HuH-7 (cell line): ENCODE measurements around the gene CDH12.

Experiments used
- DNase-seq: peaks from one replicate; pipeline ENCODE4 v3.0.0; 2011; ENCODE audit warnings: low spot score

The CDH12 gene

DNA sequence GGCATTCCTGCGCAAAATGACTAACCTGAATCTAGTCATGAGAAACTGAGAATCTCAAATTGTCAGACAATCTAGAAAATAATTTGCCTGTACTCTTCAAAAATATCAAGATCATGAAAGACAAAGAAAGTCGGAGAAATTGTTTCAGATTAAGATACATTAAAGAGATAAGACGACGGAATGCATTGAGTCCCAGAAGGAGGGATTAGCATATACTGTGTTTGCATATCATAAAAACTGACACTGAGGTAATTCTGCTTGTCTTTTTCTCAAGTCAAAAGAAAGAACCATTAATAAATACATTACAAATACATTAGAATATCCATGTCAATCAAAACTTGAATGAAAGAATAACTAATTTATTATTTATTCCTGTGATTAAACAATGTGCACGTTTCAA lies 88.4 kb downstream of the CDH12 start:
- no peak for DNase-seq

DNA sequence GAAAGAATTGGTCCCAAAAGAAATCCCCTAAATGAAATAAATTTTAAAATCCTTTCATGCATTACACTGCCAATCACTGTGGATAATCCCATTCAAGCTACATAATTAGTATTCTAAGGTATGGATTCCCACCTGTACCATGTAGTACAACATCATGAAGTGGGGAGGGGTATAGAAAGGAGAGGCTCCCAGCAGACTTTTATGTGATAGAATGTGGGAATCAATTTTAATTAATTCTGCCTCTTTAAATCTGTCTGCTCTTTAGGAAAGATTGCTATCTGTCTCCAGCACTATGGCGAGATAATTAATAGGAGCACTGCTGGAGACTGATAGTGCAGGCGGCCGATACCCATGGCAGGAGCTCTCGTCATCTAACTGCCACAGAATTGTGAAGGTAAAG lies 95.4 kb downstream of the CDH12 start:
- no peak for DNase-seq

DNA sequence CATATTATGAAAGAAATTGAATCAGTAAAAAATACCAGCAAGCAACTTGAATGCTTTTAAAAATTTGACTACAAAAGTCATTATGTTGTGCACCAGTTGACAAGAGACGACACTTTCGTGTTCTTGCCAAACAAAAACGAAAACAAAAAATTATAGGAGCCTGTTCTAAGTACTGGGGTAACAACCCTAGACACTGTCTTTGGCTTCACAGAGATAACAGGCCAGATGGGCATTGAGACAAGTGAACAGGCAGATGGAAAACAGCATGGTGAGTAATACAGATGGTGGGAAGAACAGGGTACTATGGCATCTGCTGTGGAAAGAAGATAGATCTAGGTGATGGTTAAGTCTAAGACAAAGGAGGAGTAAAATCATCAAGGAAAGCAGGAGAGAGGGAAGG lies 99.0 kb downstream of the CDH12 start:
- DNase-seq = no peak

DNA sequence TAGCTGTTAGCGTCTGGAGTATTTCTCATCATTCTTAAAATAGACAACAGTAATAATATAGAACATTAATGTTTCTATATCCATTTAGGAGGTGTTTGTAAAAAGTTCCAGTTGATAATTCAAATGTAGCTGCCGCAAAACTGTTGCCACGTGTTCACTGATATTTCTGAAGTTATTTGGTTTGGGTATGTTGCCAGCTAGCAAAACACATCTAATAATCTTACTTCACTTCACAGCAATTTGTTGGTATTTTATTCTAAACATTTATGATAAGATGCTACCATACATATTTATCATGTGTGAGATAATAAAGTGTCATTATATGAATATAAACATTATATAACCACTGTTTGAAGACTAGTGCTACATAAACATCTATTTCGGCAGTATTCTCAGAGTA lies 101.6 kb downstream of the CDH12 start:
- DNase-seq = no peak

DNA sequence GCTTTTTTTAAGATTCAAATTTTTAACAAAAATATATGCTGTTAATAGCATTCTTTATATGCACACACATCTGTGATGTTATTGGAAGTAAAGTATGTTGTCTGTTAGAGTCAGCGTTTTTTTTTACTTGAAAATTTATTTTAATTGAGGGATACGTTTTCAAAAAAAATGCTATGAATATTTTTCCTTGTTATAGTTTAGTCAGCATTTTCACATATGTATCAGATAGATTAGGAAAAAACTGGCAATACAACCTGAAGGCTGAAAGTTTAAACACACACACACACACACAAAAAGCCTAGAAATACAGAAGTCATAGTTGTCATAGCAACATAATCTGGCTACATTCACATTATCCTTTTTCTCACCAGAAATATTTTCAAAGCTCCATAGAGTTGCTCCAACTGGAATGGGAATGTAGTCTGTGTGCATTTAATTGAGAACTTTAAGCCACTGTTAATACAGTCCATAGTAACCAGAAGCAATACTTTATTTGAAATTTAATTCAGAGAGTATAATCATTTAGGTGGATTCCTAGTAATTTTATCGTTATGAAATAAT lies 116.6 kb downstream of the CDH12 start:
- DNase-seq = no peak

DNA sequence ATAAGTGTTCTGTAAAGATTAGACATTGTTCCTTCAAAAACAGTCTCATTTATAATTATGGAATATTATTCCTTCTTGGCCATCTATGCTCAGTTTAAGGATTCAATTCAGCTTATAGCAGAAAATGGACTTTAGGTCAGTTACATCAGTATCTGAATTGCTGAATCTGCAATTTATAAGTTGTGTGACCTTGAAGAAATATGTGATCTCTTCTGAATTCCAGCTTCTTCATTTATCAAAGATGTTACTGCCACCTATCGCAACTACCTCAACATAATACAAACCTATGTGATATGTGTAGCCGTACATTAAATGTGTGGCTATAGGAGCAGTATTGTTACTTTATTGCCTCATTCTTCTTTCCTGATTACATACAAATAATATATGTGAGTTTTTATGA lies 118.2 kb downstream of the CDH12 start:
- no peak for DNase-seq

DNA sequence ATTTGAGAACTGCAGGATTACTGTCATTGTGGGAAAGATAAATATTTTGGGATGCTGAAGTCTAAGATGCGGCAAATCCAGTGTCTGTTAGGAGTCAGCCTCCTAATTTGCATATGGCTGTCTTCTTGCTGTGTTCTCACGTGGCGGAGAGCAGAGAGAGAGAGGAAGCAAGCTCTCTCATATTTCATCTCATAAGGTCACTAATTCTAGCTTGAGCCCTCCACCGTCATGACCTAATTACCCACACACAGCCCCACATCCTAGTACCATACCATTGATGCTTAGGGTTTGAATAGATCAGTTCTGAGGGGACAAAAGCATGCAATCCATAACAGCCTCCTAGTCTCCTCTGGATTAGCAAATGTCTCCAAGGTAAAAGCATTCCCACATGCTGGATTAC lies 124.5 kb downstream of the CDH12 start:
- no peak for DNase-seq

DNA sequence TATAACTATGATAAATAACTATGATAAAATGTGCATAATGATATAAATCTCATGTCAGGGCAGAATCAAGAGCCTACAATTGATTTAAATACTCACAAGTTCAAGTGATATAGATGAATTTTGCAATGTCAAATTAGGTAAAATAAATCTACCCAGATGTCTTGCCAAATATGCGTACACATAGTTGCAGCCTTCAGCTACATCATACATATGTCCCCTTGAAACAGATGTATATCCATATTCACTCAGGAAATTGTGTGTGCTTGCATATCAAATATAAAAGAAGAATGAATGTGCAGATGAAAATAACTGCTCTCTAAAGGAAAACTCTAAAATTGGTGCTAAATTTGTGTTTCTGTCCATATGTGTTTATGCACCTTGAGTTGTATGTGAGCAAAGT lies 130.7 kb downstream of the CDH12 start:
- DNase-seq = no peak

DNA sequence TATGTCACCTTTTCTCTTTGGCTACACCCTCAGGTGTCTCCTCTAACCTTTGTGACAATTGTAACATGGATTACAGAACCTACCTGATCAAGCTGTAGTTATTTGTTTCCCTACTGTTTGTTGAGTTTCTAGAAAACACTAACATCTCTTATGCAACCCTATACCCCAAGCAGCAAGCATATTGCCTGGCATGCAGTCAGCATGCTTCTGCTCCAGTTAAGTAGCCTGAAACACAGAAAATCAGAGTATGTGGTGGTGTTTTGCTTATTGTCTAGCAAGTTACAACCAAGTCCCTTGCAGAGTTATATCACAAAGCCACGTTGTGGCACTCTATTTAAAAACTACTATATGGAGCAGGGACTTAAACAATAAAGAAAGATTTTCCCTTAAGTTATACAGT lies 131.1 kb downstream of the CDH12 start:
- DNase-seq = no peak

DNA sequence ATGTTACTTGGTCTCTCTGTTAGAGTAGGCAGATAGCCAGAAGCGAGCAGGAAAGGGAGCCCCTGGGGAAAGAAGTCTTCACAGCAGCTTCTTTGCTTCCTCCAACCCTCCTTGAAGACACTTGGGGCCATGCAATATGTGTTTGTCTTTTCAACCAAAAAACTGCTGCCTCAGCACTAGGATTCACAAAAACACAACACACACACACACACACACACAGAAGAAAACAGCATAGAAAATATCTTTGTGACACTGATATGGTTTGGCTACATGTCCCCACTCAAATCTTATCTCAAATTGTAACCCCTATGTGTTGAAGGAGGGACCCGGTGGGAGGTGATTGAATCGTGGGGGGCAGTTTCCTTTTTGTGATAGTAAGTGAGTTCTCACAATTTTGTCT lies 133.3 kb downstream of the CDH12 start:
- no peak for DNase-seq

DNA sequence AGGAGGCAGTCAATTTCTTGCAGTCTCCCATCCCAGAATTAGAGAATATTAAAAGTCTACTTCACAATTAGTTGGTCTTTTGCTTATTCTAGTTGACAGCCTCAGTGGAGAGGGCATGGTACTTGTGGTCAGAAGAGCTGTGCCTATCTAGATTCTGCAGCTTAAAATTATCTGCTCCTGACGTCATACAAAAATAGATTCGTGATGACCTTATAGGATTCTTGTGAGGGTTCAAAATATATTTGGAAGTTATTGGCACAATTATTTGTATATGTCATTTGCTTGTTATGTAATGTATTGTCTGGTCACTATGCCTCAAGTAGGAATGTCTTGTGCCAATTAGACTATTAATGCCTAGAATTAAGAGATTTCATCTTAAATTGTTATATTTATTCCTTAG lies 142.5 kb downstream of the CDH12 start:
- no peak for DNase-seq

DNA sequence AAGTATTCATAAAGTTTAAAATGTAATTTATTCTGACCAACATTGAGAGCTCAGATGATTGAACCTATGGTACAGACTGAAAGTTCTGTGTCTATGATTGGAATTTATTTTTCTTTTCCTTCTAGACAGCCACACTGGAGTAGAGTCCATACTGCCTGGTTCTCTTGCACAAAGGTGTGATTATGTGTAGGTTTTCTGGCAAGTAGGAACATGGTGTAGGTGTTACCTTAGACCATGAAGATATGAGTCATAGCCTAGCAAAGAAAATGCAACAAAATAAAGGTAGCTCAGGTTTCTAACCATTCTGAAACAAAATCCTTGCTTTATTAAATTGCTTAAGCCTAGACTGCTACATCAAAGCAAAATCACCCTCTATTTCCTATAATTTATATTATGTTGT lies 143.4 kb downstream of the CDH12 start:
- DNase-seq = no peak

DNA sequence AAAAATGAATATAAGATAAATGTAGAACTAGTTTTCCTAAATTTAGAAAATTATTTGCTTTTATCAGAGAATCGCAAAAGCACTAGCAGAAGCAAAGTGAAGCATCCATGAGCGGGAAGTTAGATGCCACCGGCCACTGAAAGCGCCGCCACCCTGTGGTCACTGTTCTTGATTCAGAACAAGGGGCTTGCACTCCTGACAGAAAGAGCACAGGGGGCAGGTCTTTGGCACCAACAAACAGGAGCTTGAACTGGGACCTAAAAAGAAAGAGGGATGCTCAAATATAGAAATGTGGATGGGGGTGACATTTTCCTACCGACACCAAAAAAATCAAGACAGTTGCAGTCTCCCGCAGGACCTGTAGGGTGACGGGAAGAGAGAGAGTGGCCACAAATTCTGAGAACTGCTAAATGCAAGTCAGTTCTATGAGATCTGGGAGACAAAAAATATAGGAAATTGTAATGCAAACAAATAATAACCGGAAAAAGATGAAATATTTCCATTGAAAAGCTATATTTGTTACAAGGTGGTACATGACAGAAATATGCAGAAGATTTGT lies 144.3 kb downstream of the CDH12 start:
- DNase-seq = no peak

DNA sequence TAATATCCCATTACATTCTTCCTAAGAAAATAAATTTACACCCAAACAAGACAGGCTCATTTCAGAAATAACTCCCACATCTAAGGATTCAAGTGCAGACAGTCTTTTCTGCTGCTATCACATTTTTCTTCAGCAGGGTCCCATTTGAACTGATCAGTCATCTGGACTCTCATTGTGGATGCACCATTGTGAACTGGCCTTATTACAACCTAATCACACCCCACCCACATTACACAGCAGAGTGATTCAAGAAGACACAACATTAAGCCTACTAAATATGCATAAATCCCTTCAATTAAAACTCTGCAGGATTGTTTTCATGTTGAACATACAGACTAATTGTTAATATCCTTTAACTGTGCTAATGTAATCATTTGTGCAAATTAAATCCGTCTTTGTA lies 146.2 kb downstream of the CDH12 start:
- no peak for DNase-seq

DNA sequence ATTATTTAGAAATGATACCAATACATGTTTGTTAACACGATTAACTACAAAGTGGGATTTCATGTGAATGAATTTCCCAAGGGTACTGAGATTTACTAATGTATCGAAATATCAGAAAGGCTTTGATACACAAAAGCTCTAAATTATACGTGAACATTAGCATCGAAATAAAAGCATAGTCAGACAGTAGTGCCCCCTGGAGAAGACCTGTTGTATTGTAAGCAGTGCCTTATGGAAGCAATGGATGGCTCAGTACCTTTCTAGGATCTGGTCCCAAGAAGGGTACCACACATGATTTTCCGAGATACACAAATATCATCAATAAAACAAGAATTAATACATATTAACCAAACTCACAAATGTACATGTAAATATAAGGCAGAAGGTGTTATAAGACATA lies 153.8 kb downstream of the CDH12 start:
- no peak for DNase-seq

DNA sequence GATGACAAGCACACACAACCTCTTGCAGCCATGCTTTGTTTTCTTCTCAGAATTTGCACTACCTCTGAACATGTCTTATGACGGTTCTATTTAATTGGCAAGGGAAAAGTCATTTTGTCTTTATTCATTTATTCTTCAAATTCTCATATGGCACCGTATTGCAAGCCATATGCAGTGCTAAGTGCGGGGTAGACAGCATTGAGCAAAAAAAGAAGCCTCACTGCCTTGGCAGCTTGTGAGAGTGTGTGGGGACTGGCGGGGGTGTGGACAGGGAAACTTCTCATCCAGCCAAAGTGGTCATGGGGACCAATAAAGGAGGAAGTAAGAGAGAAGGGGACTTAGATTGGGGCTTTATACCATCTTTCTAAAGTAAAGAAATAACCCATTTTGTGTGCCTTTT lies 160.0 kb downstream of the CDH12 start:
- no peak for DNase-seq

DNA sequence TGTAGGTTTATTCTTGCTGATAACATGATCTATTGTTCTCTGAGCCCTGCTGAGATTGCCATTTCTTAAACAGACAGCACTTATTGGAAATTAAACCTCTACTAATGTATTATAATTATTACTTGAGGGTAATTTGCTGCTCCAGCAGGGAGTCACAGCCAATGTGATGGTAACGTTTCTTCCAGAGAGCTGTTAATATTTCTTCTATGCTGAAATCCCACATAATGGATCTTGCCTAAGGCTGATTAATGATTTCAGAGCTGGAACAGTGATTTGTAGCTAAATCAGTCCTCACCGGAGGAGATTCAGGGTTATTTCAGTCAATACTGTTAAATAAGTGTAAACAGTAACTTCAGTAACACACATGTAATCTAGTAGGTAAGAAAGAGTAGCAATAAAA lies 170.1 kb downstream of the CDH12 start:
- DNase-seq = no peak

DNA sequence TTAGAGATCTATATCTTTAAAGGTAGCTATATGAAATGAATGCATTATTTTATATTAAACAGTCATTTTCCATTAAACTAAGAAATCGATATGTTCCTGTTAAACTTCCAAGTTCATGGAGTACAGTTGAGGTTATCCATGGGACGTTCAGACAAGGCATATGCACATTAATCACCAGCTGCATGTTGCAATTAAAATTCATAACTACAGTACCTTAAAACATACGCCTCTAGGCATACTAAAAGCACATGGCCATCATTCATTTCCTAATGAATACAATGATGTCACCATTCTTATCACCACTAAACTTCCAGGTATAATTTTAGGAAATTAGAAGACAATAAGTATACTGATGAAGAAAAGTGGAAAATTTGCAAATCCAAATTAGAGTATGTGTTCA lies 174.3 kb downstream of the CDH12 start:
- DNase-seq = no peak

DNA sequence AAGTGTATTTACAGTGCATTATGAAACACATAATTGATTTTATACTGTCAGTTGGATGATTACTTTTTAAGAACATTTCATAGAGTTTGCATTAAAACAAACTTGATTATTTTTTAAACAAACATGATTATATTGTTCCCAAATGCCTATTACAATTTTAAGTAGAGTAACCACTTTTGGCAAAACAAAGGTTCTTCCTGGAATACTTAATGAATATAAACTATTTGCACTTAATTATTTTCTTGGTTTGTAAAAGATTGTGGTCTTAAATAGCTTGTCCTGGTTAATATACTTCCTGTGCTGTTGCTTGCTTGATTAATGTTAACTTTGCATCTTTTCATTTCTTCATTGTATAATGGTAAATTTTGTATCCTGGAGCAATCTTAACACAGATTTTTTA lies 180.0 kb downstream of the CDH12 start:
- DNase-seq = no peak

DNA sequence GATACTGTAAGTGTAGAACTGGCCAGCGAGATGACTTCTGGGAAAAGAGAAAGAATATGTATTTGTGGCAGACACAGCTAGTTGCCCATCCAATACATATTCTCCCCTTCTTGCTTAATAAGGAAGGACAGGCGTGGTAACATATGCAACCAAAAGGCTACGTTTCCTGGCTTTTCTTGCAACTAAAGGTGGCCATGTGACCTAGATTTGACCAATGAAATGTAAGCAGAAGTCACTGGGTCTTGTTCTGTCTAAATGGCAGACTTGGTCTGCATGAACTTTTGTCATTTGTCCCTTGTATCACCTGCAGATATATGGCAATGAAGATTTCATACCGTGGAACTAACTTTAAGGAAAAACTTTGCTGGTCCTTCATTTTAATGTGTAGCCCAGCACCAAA lies 183.8 kb downstream of the CDH12 start:
- DNase-seq = no peak

DNA sequence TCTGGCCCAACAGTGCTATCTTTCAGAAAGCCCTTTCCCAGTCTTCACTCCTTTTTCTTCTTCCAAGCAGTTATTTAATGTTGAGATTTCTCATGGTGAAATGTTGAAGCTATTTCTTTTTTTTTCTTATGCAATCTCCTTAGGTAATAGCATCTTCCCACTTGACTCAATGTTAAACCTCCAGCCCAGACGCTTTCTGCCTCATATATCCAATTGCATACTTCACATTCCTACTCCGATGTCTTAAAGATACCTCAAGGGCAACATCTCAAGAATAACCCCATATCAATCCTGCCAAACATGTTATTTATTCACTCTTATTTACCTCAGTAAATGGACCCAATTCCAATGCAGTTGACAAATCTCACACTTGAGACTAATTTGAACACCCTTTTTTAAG lies 187.3 kb downstream of the CDH12 start:
- no peak for DNase-seq

DNA sequence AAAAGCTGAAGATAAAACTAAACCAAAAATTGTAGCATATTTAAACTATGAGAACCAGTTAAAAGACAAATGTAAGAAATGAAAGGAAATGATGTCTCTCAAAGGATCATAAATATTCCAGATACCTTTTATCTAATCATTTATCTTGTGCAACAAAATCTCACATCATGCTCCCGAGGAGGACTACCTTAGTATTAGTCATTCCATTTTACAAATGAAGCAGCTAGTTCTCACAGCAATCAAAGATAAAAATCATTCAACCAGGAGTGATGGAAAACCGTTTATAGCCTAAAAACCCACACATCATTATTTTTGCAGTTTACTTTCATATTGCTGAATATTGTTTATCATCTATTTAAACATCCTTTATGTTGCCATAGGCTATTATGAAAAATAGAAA lies 190.0 kb downstream of the CDH12 start:
- DNase-seq = no peak

DNA sequence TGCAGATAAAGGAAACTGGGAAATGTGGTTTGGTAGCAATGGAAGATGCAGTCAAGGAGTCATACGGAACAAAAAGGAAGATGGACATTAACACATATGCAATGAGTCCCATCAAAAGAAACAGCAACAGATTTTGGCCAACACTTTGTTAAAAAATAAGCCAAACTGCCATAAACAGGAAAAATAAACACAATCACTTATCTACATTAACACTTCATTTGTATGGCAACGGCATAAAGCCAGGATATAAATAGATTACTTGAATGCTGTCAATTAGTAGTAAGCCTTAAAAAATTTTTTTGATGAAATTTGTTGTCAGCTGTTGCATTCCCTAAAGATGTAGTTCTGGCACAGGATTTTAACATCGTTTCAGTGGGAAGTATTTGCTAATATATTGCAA lies 190.8 kb downstream of the CDH12 start:
- no peak for DNase-seq

DNA sequence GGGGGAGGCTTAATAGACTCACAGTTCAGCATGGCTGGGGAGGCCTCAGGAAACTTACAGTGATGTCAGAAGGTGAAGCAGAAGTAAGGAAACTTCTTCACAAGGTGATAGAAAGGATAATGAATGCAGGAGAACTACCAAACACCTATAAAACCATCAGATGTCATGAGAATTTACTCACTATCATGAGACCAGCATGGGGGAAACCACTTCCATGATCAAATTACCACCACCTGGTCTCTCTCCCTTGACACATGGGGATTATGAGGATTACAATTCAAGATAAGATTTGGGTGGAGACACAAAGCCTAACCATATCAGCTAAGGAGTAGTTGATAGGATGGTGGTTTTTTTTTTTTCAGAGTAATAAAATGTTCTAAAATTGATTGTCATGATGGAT lies 201.8 kb downstream of the CDH12 start:
- DNase-seq = no peak

DNA sequence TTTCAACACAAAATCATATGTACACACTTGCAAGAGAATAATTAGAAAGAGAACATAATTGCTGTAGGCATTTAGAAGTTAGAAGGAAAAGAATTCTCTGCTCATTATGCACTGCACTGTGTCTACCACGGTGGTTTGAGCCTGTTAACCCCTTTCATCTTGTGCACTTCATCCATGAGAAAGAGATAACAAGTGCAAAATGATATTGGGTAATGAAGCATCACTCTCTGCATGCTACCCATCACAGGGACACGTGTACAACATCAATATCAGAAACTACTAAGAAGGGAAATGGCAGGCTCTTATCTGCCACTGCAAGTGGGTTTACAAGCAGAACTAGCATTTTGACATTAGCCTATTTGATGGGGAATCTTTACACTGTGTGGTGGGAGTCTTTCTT lies 202.6 kb downstream of the CDH12 start:
- no peak for DNase-seq
